Adrenal gland (tissue), 5 donors: Measurements from ENCODE around the gene FSD2.

ENCODE experiments used
- CTCF ChIP-seq, 6 experiments: fragments of 450-650 bp in 4 of 6; fragments of 200-600 bp in 2 of 6; sonication (generic) in 1 of 6; IDR thresholded peaks; 1 replicate in 5 of 6; 2 replicates in 1 of 6; pipeline versions ENCODE4 v1.5.1 to v1.8.0; 2016 to 2021; ENCODE audit warnings: antibody characterized with exemption in 6 of 6, mild to moderate bottlenecking in 2 of 6, moderate library complexity in 1 of 6
- POLR2A ChIP-seq, 2 donors: fragments of 450-650 bp; IDR thresholded peaks; one replicate each; pipeline ENCODE4 v1.6.1; 2017; ENCODE audit warnings: antibody characterized with exemption in 2 of 2, mild to moderate bottlenecking in 2 of 2, moderate library complexity in 1 of 2
- donor health status: DM: no; HTN: no; CAD: no.

- TF ChIP-seq POLR2A (IDR thresholded peaks at IDR 0.05) (no peak), CTCF (IDR thresholded peaks at IDR 0.05) (no peak)
Observed at GRCh38 chr15:82737975-82738374, 67.9 kb downstream of the FSD2 start.
